ENCODE data around the gene CDK9.

Gene CDK9

GRCh38 chr9:127806871-127807270 lies 21.0 kb downstream of the CDK9 start:
- DNase-seq = no peak

- DNase-seq = no peak
Measured at GRCh38 chr9:127808347-127809001, 22.6 kb downstream of the CDK9 start.

- no peak for DNase-seq
Measured at GRCh38 chr9:127809002-127809539, 23.2 kb downstream of the CDK9 start.

GRCh38 chr9:127809540-127810377 lies 23.9 kb downstream of the CDK9 start:
- no peak for DNase-seq

- DNase-seq = no peak
Measured at GRCh38 chr9:127810378-127811187, 24.7 kb downstream of the CDK9 start.

- DNase-seq = no peak
Measured at GRCh38 chr9:127812011-127812410, 26.2 kb downstream of the CDK9 start.

- no peak for DNase-seq
Measured at GRCh38 chr9:127812936-127813675, 27.3 kb downstream of the CDK9 start.

GRCh38 chr9:127813686-127814226 lies 27.9 kb downstream of the CDK9 start:
- no peak for DNase-seq

- no peak for DNase-seq
Measured at GRCh38 chr9:127814619-127815511, 29.0 kb downstream of the CDK9 start.

GRCh38 chr9:127815512-127816361 lies 29.9 kb downstream of the CDK9 start:
- DNase-seq = no peak

GRCh38 chr9:127816362-127816725 lies 30.5 kb downstream of the CDK9 start:
- DNase-seq = no peak

- DNase-seq = no peak
Measured at GRCh38 chr9:127816728-127817127, 30.9 kb downstream of the CDK9 start.

- DNase-seq = peak; percentile 29
Measured at GRCh38 chr9:127817881-127818434, 32.1 kb downstream of the CDK9 start.

- DNase-seq = no peak
Measured at GRCh38 chr9:127818574-127818973, 32.7 kb downstream of the CDK9 start.

GRCh38 chr9:127822108-127822507 lies 36.3 kb downstream of the CDK9 start:
- DNase-seq = no peak

GRCh38 chr9:127825319-127826051 lies 39.7 kb downstream of the CDK9 start:
- DNase-seq = no peak

- no peak for DNase-seq
Measured at GRCh38 chr9:127826253-127826913, 40.5 kb downstream of the CDK9 start.

- peak; percentile 54 for DNase-seq
Measured at GRCh38 chr9:127828262-127829031, 42.6 kb downstream of the CDK9 start.

Measured in NCI-H2029 (cell line).